Osteocyte (in vitro differentiated cells): ENCODE data around the gene ABCA9. TPM values are rescaled to one million over a fixed set of nuclear protein-coding genes. Genes with fewer than 3 reads are reported as not detected.

Experiments
- DNase-seq: peaks from one replicate; pipeline ENCODE4 v3.0.0; 2021; ENCODE audit warnings: mixed read lengths; ENCODE audit not compliant: unreplicated experiment; ENCODE audit errors: extremely low spot score
- H3K27ac Mint-ChIP-seq: one replicate; pipeline ENCODE4 v1.8.0; 2021; ENCODE audit warnings: mild to moderate bottlenecking, mixed read lengths; ENCODE audit not compliant: unreplicated experiment
- H3K27me3 Mint-ChIP-seq: one replicate; pipeline ENCODE4 v1.8.0; 2021; ENCODE audit warnings: mixed read lengths; ENCODE audit not compliant: unreplicated experiment
- H3K36me3 Mint-ChIP-seq: one replicate; pipeline ENCODE4 v1.8.0; 2021; ENCODE audit warnings: mixed read lengths; ENCODE audit not compliant: unreplicated experiment
- H3K4me1 Mint-ChIP-seq: one replicate; pipeline ENCODE4 v1.8.0; 2021; ENCODE audit warnings: mixed read lengths; ENCODE audit not compliant: unreplicated experiment
- H3K4me3 Mint-ChIP-seq: one replicate; pipeline ENCODE4 v1.8.0; 2021; ENCODE audit warnings: mild to moderate bottlenecking, moderate library complexity, mixed read lengths; ENCODE audit not compliant: unreplicated experiment
- H3K9me3 Mint-ChIP-seq: one replicate; pipeline ENCODE4 v1.8.0; 2021; ENCODE audit warnings: mixed read lengths; ENCODE audit not compliant: unreplicated experiment
- CTCF ChIP-seq: fragments of 200-600 bp; sonication (generic); IDR thresholded peaks from 2 replicates; pipeline ENCODE4 v1.5.0; 2021; ENCODE audit warnings: antibody characterized with exemption, mild to moderate bottlenecking, moderate library complexity
- total RNA-seq: library from RNA; stranded (reverse); gene quantifications from 2 replicates; pipeline ENCODE4 v1.2.1, GENCODE V29; 2021

ABCA9 gene
- total RNA-seq, 1 donor from 2014 or later = 1.1 TPM

- no peaks in the 10 kb centered on the region for H3K36me3 Mint-ChIP-seq
- no peak overlapping the region for H3K4me3 Mint-ChIP-seq
- no peaks in the 10 kb centered on the region for H3K4me1 Mint-ChIP-seq
Observed at GRCh38 chr17:69030169-69030568, 30.6 kb downstream of the ABCA9 start.

GRCh38 chr17:69018687-69019086 lies 42.0 kb downstream of the ABCA9 start:
- Mint-ChIP-seq H3K36me3 (peaks cover 3% of the 10 kb centered on the region), H3K9me3 (peaks cover 5% of the 10 kb centered on the region), H3K4me1 (no peaks in the 10 kb centered on the region), H3K4me3 (no peak overlapping the region), H3K27me3 (no peaks in the 10 kb centered on the region), H3K27ac (no peak overlapping the region)
- DNase-seq = no peak
- no peak for TF ChIP-seq CTCF

More at GRCh38 chr17:69030169-69030568, 30.6 kb downstream of the ABCA9 start:
- H3K27ac Mint-ChIP-seq = no peak overlapping the region
- TF ChIP-seq CTCF = no peak
- no peaks in the 10 kb centered on the region for H3K9me3 Mint-ChIP-seq
- H3K27me3 Mint-ChIP-seq = no peaks in the 10 kb centered on the region
- DNase-seq = no peak

DNA sequence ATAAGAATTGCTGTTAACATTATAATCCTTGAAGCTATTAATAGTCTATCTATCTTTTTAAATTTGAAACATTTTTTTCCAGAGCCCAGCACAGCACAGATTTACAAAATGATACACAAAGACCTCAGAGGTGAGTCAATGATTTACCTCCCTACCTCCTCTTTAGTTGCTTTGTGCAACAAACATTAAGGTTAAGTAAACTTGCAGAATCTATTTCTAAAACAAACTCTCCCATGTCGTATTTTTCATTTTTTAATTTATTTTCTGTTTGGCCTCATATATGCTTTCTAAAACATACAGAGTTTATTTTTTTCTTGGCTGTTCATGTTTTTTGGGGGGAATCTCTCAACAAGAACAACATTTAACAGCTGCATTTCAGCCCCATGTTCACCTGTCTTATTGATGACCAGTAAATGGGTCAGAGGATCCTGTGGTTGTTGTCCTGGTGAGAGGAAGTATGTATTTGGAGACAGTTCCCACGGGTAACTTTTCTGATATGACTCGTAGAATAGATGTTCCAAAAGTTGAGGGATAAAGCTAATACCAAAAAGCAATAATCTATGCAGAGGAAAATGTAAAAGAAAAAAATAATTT lies 42.6 kb downstream of the ABCA9 start:
- DNase-seq = no peak
- Mint-ChIP-seq H3K36me3 (peaks cover 3% of the 10 kb centered on the region), H3K27me3 (no peaks in the 10 kb centered on the region), H3K27ac (no peak overlapping the region), H3K9me3 (peaks cover 5% of the 10 kb centered on the region), H3K4me3 (no peak overlapping the region), H3K4me1 (peaks cover 6% of the 10 kb centered on the region)
- TF ChIP-seq CTCF = no peak

DNA sequence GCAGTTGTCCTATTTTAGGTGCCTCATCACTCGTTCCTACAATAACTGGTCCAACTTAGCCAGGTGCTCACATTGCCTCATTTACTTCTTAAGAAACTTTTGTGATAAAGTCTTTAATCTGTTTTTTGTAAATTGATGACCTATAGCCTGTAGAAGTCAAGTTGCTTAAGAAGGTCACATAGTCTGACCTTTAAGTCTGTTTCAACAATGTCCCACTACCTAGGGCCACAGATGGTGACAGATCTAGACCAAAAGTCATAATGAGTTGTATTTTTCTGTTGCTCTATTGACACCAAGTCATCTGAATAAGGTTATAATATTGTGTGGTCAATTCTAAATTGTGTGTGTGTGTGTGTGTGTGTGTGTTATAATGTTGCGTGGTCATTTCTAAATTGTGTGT lies 45.1 kb downstream of the ABCA9 start:
- H3K27me3 Mint-ChIP-seq = no peaks in the 10 kb centered on the region
- peaks cover 3% of the 10 kb centered on the region for H3K36me3 Mint-ChIP-seq
- TF ChIP-seq CTCF = no peak
- no peak for DNase-seq
- no peak overlapping the region for H3K4me3 Mint-ChIP-seq
- H3K9me3 Mint-ChIP-seq = peaks cover 8% of the 10 kb centered on the region
- no peak overlapping the region for H3K27ac Mint-ChIP-seq
- H3K4me1 Mint-ChIP-seq = peaks cover 9% of the 10 kb centered on the region

GRCh38 chr17:69012895-69013805 lies 47.6 kb downstream of the ABCA9 start:
- Mint-ChIP-seq H3K27ac (no peak overlapping the region), H3K36me3 (peaks cover 3% of the 10 kb centered on the region), H3K4me1 (peaks cover 9% of the 10 kb centered on the region), H3K27me3 (no peaks in the 10 kb centered on the region), H3K4me3 (no peak overlapping the region), H3K9me3 (peaks cover 4% of the 10 kb centered on the region)
- DNase-seq = no peak
- TF ChIP-seq CTCF = no peak
